Colonic mucosa (tissue), 4 donors: ENCODE data around the gene ERCC3. TPM values are rescaled to one million over a fixed set of nuclear protein-coding genes. Genes with fewer than 3 reads are reported as not detected.

Experiments used
- DNase-seq: peaks from one replicate; pipeline ENCODE4 v3.0.0-alpha.2; 2020
- H3K27ac ChIP-seq: fragments of 200-600 bp; one replicate; pipeline ENCODE4 v1.8.0; 2021
- H3K27me3 ChIP-seq: fragments of 200-600 bp; one replicate; pipeline ENCODE4 v1.8.0; 2021
- H3K36me3 ChIP-seq: fragments of 200-600 bp; one replicate; pipeline ENCODE4 v1.8.0; 2021
- H3K4me1 ChIP-seq: fragments of 200-600 bp; one replicate; pipeline ENCODE4 v1.8.0; 2021; ENCODE audit warnings: mild to moderate bottlenecking
- H3K4me3 ChIP-seq: fragments of 200-600 bp; one replicate; pipeline ENCODE4 v1.8.0; 2021
- H3K9ac ChIP-seq, 2 donors: one replicate each; pipeline ENCODE4 v1.7.0; 2013; ENCODE audit warnings: control low read depth in 2 of 2, low read depth in 2 of 2, low read length in 2 of 2
- H3K9me3 ChIP-seq: fragments of 200-600 bp; one replicate; pipeline ENCODE4 v1.8.0; 2021
- CTCF ChIP-seq: fragments of 200-600 bp; IDR thresholded peaks from one replicate; pipeline ENCODE4 v1.8.0; 2022; ENCODE audit warnings: antibody characterized with exemption, mild to moderate bottlenecking
- intact Hi-C: fragments of 100-400 bp; cut with DNase I; formaldehyde crosslinking; loops from one replicate; pipeline ENCODE4 v1.14.1; 2022
- total RNA-seq, 2 donors: library from RNA; stranded (reverse); fragmentation: NEBNext Ultra II Directional in 1 of 2; extraction: Animal tissue kit (Norgen Biotek cat#: 25700) in 1 of 2; gene quantifications; one replicate each; pipeline ENCODE4 v1.2.1, GENCODE V29; 2021
- donor health status: healthy.
- donor health status: DM: no; HTN: no; CAD: no.
- donor health status: DM: no; HTN: no; CAD: no.

The ERCC3 gene
- total RNA-seq, 2 donors from 2014 or later: 27.8 to 32.5 TPM

GRCh38 chr2:127326289-127326945, 32.5 kb upstream of the ERCC3 start:
- no peak for TF ChIP-seq CTCF
- no peak overlapping the region for H3K27ac ChIP-seq
- no peak for DNase-seq
- no peaks in the 10 kb centered on the region for H3K27me3 ChIP-seq
- no peaks in the 10 kb centered on the region for H3K4me1 ChIP-seq
- no peak overlapping the region for H3K4me3 ChIP-seq
- peaks cover 13% of the 10 kb centered on the region for H3K36me3 ChIP-seq
- intact Hi-C loops: no loop called here
- no peaks in the 10 kb centered on the region for H3K9me3 ChIP-seq
- H3K9ac ChIP-seq: no peak overlapping the region

DNA sequence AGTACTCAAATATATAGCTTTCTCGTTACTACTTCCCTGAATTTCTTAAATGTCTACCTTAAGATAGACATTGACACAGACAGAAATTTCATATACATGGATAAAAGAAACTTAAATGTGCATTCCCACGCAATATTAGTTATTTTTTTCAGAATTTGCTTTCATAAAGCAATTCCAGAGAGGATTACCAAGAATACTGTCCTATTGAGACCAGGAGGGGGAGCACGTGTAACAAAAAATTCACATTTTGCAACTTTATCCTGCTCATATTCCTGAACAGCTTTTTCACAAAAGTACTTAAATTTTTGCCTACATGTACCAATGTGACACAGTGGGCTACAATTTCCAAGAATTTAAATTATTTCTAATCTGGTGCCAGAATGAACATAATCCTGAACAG, 30.7 kb upstream of the ERCC3 start:
- DNase-seq: no peak
- peaks cover 13% of the 10 kb centered on the region for H3K36me3 ChIP-seq
- intact Hi-C loops: loop anchor here (5.0 kb wide), 1 partner anchor 158 kb away; no protein-coding TSS in a partner anchor
- H3K27me3 ChIP-seq: no peaks in the 10 kb centered on the region
- no peaks in the 10 kb centered on the region for H3K9me3 ChIP-seq
- H3K4me1 ChIP-seq: no peaks in the 10 kb centered on the region
- H3K4me3 ChIP-seq: no peak overlapping the region
- peak; percentile 41 for TF ChIP-seq CTCF
- no peak overlapping the region for H3K27ac ChIP-seq
- H3K9ac ChIP-seq: no peak overlapping the region

- DNase-seq: no peak
- Histone ChIP-seq H3K4me1 (no peaks in the 10 kb centered on the region), H3K27ac (no peak overlapping the region), H3K9ac (no peak overlapping the region), H3K36me3 (peaks cover 13% of the 10 kb centered on the region), H3K4me3 (no peak overlapping the region), H3K9me3 (no peaks in the 10 kb centered on the region), H3K27me3 (no peaks in the 10 kb centered on the region)
- intact Hi-C loops: loop anchor here (5.0 kb wide), 1 partner anchor 161 kb away; no protein-coding TSS in a partner anchor
- TF ChIP-seq CTCF: no peak
Observed at GRCh38 chr2:127321303-127321702, 27.4 kb upstream of the ERCC3 start.

DNA sequence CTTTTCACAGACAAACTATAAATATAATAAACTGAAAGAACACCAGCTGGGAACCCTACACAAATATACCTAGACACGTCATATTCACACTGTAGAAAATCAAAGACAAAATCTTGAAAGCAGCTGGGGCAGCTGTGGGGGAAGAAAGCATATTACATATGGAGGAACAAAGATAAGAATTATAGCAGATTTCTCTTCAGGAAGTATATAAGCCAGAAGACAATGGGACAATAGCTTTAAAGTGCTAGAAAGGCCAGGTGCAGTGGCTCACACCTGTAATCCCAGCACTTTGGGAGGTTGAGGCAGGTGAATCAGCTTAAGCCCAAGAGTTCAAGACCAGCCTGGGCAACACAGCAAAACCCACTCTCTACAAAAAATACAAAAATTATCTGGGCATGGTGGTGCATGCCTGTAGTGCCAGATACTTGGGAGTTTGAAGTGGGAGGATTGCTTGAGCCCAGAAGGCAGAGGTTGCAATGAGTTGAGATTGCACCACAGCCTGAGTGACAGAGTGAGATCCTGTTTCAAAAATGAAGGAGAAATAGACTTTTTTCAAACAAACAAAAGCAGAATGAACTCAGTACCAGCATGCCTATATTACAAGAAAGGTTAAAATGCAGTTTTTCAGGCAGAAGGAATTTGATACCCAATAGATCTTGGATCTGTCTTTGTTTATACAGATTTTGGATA, 26.8 kb upstream of the ERCC3 start:
- no peaks in the 10 kb centered on the region for H3K27me3 ChIP-seq
- H3K4me3 ChIP-seq: no peak overlapping the region
- TF ChIP-seq CTCF: no peak
- H3K4me1 ChIP-seq: no peaks in the 10 kb centered on the region
- H3K9me3 ChIP-seq: no peaks in the 10 kb centered on the region
- H3K36me3 ChIP-seq: peaks cover 10% of the 10 kb centered on the region
- no peak for DNase-seq
- intact Hi-C loops: loop anchor here (5.0 kb wide), 1 partner anchor 162 kb away; no protein-coding TSS in a partner anchor
- H3K27ac ChIP-seq: no peak overlapping the region
- H3K9ac ChIP-seq: no peak overlapping the region

DNA sequence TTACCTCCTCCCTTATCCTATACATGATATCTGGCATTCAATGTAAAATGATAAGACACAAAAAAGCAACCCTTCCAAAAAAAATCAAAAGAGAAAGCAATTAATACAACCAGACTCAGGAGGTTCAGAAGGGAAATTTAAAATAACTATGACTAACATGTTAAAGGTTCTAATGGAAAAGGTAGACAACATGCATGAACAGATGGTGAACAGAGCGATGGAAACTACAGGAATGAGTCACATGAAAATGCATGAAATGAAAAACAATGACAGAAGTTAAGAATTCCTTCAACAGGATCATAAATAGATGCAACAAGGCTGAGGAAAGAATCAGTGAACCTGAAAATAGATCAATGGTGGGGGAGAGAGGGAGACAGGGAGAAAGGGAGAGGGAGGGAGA, 26.1 kb upstream of the ERCC3 start:
- Histone ChIP-seq H3K27me3 (no peaks in the 10 kb centered on the region), H3K27ac (no peak overlapping the region), H3K36me3 (peaks cover 7% of the 10 kb centered on the region), H3K9me3 (no peaks in the 10 kb centered on the region), H3K9ac (no peak overlapping the region), H3K4me3 (no peak overlapping the region), H3K4me1 (no peaks in the 10 kb centered on the region)
- intact Hi-C loops: loop anchor here (5.0 kb wide), 1 partner anchor 162 kb away; no protein-coding TSS in a partner anchor
- no peak for TF ChIP-seq CTCF
- DNase-seq: no peak
